Epithelial cell of esophagus (primary cell): Measurements from ENCODE around the gene IQSEC1.

Experiments used
- DNase-seq: peaks from one replicate; pipeline ENCODE4 v3.0.0; 2010; ENCODE audit warnings: low read depth
- H3K4me3 ChIP-seq: 2 replicates; pipeline ENCODE4 v1.5.1; 2011; ENCODE audit warnings: mild to moderate bottlenecking, low read length, control low read depth
- CTCF ChIP-seq: IDR thresholded peaks from 2 replicates; pipeline ENCODE4 v1.5.1; 2011; ENCODE audit warnings: low read depth, mild to moderate bottlenecking, low read length, control low read depth, inconsistent platforms; ENCODE audit not compliant: insufficient read depth; ENCODE audit errors: missing control alignments

The IQSEC1 gene

GRCh38 chr3:12934431-12934830 lies 138.8 kb downstream of the IQSEC1 start:
- no peak for TF ChIP-seq CTCF
- no peak overlapping the region for H3K4me3 ChIP-seq
- DNase-seq: no peak

- DNase-seq: no peak
- no peak for TF ChIP-seq CTCF
- no peak overlapping the region for H3K4me3 ChIP-seq
Measured at GRCh38 chr3:12933901-12934300, 139.3 kb downstream of the IQSEC1 start.

- no peak overlapping the region for H3K4me3 ChIP-seq
- no peak for TF ChIP-seq CTCF
- no peak for DNase-seq
Measured at GRCh38 chr3:12932754-12933153, 140.5 kb downstream of the IQSEC1 start.

GRCh38 chr3:12932347-12932746 lies 140.9 kb downstream of the IQSEC1 start:
- no peak for TF ChIP-seq CTCF
- DNase-seq: no peak
- no peak overlapping the region for H3K4me3 ChIP-seq

- no peak for TF ChIP-seq CTCF
- DNase-seq: no peak
- H3K4me3 ChIP-seq: no peak overlapping the region
Measured at GRCh38 chr3:12931273-12931905, 141.8 kb downstream of the IQSEC1 start.

GRCh38 chr3:12929801-12930200 lies 143.4 kb downstream of the IQSEC1 start:
- TF ChIP-seq CTCF: no peak
- peak; percentile 70 for DNase-seq

GRCh38 chr3:12926660-12927059 lies 146.6 kb downstream of the IQSEC1 start:
- TF ChIP-seq CTCF: no peak
- DNase-seq: no peak
- H3K4me3 ChIP-seq: no peak overlapping the region

More at GRCh38 chr3:12929801-12930200, 143.4 kb downstream of the IQSEC1 start:
- no peak overlapping the region for H3K4me3 ChIP-seq
